ENCODE data around the gene PTTG1IP.
A peak's percentile ranks its signal among the peaks of the same experiment; 100 is the strongest.
"Not testable (repeated sequence)": the region's sequence is repeated elsewhere in the genome, so short reads cannot be mapped to it uniquely, and the experiment has no call there.

PTTG1IP gene, protein sequence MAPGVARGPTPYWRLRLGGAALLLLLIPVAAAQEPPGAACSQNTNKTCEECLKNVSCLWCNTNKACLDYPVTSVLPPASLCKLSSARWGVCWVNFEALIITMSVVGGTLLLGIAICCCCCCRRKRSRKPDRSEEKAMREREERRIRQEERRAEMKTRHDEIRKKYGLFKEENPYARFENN

DNA sequence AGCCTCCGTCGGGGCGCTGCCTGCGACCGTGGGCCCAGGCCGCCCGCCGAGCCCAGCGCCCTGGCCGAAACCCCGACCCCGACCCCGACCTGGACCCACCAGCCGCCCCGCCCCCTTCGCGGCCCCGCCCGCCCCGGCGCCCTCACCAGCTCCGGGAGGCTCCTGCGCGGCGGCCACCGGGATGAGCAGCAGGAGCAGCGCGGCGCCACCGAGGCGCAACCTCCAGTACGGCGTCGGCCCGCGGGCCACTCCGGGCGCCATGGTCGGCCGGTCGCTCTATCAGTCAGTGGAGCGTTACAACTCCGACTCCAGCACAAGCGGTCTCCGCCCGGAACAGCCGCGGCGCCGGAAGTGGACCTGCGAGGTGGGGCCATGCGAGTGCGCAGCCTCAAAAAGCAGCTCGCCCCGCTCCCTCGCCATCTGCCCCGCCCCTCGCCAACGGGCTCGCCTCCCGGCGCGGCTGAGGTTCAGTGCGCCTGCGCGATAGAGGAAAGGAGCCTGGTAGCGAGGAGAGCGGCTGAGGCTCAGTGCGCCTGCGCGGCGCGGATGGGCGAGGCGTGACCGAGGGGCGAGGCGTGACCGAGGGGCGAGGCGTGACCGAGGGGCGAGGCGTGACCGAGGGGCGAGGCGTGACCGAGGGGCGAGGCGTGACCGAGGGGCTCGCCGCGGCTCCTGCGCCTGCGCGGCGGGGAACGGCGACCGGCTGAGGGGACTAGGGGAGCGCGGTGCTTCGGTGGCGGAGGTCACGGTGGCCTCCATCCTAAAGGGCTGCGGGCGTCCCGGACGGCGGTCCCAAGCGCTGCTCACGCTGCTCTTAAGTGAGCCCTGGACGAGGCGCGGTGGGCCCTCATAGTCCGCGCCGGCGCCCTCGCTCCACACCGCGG is at the start of gene PTTG1IP:
TSS of gene PTTG1IP (minus strand) at position 335 of the 884 bp plus-strand sequence. CDS start at position 261, 74 bp downstream.
- DNase-seq (ENCODE audit: low read depth in 3 of 3) = peak; percentile 98 to 99 (median 98)

DNA sequence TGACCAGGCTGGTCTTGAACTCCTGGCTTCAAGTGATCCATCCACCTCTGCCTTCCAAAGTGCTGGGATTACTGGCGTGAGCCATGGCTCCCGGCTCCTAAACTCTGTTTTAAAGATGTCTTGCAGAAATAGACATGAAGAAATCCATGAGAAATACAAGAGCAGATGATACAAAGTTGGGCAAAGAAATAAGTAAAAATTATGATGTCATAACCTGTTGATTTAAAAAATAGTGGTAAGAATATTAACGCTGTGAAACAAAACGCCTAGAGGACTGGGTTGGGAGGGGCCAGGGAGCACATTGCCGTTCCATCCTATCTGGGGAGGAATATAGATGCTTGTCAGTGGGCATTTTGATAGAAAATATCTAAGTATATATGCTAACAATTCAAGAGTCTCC is 48.4 kb upstream of the PTTG1IP start:
- DNase-seq (ENCODE audit: low read depth in 3 of 3) = no peak

DNA sequence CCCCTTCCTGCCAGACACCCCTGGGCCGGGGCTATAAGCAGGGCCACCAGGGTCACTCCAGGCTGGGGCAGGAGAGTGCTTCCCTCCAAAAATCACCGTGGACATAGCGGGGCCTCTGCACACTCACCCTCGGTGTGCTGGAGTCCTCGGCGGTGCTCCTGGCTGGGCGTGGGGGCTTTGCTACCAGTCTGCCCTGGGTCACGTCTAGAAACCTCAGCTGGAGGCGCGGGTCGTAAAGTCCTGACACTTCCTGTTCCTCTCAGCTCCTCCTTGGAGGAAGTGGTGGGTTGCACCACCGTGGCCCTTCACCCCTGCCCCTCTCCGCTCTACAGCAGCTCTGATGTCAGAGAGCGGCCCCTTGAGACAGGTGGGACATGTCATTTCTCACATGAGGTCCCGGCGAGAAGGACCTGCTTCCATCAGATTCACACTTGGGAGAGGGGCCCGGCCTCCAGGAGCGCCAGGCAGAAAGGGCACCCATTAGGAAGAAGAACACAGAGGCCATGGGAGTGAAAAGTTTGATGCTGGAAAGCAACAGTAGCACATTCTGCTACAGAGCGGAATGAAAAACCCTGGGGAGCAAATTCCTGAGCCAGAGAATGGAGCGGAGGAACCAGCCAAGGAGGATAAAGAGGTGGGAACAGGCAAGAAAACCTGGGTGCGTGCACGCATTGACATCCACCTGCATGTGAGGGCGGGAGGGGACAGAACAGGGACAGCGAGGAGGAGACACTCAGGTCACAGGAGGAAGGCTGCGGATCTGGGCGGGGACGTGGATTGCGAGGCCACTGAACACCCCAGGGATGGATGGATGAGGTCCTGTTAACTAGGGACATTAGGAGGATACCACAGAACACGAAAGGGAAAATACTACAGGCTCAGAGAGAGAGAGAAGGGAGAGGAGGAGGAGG is 47.5 kb upstream of the PTTG1IP start, which contains the start of gene ITGB2:
TSS of gene ITGB2 (minus strand) at position 206 of the 911 bp plus-strand sequence. CDS start 10,117 bp downstream, outside the sequence.
- peak in 1 of 3 experiments; percentile 76 for DNase-seq (ENCODE audit: low read depth in 3 of 3)

DNA sequence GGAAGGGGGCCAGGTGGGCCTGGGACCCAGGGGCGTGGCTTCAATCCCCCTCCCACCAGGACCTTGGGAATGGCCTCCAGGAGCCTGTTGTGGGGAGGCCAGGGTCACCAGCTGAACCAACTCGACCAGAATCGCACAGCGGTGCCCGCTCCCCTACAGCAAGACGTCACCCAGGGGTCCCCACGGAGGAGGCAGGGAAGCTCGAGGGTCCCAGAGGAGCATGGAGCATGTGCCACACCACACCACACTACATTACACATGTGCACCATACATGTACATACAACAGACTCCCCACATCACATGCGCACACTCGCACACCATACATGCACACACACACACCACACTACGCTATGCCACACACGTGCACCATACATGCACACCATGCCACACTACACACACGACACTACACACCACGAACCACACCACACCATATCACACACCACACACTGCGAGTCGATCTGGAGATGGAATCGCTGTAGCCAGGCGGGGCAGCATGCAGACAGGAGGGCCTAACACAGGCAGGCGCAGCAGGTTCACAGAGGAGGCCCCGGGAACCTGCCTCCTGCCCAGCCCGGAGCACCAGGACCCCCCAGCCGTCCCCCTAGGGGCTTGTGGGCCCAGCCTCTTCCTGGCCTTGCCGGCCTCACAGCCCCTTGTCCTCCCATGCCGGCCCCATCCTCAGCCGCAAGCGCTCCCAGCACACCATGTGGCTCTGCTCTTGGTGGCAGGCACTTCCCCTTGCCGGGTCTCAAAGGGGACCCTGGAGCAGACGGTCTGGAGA is 46.6 kb upstream of the PTTG1IP start:
- DNase-seq (ENCODE audit: low read depth in 3 of 3) = no peak

DNA sequence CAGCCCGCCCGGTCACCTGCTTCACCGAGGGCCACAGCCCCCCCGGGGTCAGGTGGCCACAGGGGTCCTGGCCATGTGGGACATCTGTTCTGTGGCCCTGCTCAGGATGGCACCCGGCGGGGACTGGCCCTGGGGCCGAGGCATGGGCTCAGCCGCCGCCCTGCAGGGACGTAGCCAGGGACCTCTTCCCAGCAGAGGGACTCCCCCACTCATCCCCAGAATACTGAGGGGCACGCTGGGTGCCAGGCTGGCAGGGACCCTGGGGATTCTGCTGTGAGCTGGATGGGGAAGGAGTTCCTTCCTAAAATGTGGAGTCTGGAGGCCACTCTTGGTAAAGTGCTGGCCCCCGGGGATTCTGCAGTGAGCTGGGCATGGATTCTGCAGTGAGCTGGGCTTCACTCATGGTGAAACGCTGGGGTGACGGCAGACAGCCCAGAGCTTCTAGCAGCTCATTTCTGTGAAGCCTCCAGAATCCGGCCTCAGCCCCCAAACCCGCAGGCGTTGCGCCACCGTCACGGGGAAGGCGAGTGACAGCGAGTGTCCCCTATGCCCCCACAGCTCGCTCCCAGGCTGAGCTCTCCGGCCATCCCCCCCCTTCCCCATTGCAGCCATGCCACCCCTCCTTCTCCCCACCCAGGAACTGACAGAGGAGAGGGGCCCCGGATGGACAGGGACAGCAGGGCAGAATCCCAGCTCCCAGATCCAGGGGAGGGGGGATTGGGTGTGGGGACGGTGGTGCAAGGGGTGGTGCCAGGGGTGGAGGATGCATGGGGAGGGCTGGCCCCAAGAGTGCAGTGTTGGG is 45.8 kb upstream of the PTTG1IP start:
- DNase-seq (ENCODE audit: low read depth in 3 of 3) = no peak

DNA sequence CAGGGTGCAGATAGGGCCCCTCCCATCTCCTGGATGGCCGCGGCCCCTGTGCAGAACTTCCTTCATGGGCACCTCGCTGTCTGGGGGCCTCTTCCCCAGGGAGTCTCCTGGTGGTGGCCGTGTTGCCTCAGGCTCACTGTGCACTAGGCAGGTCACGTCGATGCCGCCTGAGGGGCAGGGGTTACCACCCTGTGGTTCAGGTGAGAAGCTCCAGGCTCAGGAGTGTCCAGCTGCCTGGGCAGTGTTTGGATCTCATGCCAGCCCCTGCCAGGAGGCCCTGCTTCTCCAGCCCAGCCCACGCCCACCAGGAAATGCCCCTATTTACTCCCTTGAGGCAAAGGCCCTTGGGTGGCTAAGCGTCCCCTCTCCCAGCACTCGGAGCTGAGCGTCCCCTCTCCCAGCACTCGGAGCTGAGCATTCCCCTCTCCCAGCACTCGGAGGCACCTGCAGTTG is 45.1 kb upstream of the PTTG1IP start:
- no peak for DNase-seq (ENCODE audit: low read depth in 3 of 3)

DNA sequence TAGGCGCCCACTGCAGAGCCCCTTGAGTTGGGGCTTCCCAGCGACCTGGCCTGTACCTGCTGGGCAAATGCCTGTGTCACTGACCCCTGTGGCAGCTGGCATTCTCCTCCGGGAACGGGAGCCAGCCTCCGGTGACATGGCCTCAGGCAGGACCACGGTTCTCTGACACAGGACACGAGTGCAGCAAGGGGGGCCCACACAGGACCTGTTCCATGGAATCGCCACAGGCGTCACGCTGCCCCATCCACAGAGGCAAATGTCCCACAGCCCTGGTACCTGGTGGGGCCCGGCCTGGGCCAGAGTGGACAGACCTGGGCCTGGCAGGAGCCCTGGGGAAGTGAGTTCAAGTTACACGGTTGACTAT is 44.6 kb upstream of the PTTG1IP start:
- DNase-seq (ENCODE audit: low read depth in 3 of 3) = no peak

DNA sequence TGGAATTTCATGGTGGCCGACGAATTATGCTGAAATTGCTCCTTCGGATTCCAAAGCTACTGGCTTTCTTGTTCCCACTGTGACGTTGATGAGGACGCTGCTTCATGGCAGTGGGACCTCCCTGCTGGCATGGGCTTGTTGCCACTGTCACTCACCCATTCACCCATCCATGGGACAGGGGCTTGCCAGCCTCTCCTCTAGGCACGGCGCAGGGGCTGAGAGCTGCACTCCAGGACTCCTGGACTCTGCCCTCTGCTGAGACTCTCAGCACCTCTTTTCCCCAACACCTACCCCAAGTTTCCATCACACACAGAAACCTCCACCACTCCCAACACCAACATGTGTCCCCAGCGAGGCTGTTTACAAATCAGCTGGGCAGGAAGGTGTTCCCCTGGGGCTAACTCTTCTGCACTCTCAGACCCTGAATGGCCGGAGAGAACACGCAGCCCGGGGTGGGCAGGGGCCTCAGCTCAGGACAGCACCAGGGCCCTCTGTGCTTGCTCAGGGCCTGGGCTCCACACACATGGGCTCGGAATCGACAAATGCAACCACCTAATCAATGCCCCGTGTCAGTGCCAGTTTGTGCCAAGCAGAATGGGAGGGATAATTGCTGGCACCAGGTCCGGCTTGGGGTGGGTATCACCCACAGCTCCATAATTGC is 44.1 kb upstream of the PTTG1IP start:
- DNase-seq (ENCODE audit: low read depth in 3 of 3) = no peak

DNA sequence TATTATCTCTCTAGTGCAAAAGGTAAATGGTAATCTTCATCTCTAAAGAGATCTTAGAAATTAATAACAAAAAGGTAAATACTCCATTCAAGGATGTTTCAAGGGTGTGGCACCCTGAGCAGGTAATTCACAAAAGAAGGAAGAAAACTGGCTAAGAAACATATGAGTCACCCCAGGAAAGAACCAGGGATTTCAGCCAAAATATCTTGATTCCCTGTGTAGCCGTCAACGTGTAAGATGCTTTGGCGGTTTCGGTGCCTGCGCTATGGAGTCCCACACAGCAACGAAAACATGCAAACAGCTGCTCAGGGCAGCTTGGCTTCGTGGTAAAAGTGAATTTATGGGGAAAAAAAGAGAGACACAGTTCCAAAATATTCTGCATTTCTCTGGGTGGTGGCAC is 43.5 kb upstream of the PTTG1IP start:
- no peak for DNase-seq (ENCODE audit: low read depth in 3 of 3)

DNA sequence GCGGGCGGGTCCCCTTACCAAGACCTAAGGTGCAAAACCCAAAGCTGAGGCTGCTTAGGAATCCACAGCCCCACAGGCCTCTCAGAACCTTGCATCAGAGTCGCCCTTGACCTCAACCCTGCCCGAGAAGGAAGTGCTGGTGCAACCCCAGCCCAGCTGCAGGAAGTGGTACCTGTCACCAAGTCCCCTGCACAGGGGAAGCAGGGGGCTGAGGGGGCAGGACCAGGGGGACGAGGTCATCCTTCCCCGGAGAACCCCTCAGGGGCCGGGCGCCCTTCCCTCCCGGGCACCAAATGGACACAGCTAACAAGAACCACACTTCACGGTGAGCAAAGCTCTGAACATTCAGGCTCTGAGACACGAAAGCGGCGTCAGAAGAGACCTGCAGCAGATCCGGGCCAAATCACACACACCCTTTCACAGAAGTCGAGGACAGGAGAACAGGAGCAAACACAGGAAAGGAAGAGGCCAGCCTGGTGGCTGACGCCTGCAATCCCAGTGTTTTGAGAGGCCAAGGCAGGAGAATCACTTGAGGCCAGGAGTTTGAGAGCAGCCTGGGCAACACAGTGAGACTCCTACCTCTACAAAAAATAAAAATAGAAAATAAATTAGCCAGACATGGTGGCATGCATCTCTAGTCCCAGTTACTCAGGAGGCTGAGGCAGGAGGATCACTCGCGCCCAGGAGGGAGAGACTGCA is 40.8 kb upstream of the PTTG1IP start:
- no peak for DNase-seq (ENCODE audit: low read depth in 3 of 3)

DNA sequence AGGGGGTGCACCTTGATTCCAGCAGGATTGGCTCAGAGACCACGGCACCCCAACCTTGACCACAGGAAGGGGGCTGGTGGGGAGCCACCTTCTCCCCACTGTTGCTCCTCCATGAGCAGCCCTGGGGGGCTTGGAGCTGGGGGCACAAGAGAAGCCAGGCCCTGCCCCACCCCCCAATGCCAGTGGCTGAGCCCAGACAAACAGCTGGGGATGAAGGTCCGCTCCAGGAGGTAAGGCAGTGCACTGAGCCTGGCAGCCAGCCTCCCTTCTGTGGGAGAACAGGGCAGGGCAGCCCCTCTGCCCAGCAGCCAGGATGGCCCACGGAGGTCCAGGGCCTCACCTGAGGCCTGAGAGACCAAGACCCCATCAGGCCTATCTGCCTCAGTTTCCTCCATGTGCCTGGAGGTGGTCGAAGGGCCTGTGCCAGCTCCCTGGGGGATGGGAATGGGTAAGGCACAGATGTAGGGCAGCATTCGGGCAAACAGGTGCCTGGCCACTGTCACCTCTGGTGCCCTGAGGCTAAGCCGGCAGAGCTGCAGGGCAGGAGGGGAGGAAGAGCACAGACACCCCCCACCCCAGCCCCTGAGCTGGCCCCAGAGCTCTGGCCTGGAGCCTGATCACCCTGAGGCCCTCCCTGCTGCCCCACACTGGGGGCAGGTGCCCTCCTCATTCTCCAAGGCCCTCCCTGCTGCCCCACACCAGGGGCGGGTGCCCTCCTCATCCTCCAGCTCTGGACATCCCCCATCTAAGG is 40.1 kb upstream of the PTTG1IP start:
- no peak for DNase-seq (ENCODE audit: low read depth in 3 of 3)

DNA sequence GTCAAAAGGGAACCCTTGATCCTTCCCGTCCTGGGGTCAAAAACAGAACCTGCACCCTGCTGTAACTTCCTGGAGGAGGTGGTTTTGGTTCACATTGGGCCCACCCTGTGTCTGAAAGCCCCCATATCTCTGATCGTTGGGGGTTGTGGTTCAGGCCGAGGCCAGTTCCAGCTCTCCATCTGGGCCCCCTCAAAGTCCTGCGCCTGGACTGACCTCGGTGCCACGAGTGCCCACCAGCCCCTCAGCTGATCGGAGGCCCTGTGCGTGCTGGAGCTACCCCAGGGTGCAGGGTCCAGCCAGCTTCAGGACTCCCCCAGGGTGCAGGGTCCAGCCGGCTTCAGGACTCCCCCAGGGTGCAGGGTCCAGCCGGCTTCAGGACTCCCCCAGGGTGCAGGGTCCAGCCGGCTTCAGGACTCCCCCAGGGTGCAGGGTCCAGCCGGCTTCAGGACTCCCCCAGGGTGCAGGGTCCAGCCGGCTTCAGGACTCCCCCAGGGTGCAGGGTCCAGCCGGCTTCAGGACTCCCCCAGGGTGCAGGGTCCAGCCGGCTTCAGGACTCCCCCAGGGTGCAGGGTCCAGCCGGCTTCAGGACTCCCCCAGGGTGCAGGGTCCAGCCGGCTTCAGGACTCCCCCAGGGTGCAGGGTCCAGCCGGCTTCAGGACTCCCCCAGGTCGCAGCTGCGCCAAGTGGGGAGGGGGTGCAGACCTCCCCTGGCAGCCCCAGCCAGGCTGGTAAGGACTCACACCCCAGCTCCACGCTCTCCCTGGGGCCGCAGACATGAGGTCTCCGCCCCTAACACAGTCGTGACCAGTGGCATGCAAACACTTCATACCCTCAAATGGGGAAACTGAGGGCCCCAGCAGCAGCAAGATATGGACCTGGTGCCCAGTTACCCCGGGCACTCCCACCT is 39.3 kb upstream of the PTTG1IP start:
- not testable (repeated sequence) for DNase-seq (ENCODE audit: low read depth in 3 of 3)

DNA sequence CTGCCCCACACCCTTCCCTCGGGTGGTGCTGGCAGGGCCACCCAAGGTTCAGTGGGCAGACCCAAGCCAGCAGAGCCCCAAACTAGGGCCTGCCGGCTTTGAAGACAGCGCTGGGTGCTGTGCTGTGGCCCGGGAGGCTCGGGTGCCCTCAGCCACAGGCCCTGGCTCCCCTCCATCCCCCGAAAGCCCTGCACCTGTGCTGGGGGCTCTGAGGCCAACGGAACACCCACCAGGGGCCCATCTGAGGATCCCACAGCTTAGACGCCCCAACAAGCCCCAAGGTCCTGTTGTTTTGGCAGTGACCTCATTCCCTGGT is 38.6 kb upstream of the PTTG1IP start:
- no peak for DNase-seq (ENCODE audit: low read depth in 3 of 3)

DNA sequence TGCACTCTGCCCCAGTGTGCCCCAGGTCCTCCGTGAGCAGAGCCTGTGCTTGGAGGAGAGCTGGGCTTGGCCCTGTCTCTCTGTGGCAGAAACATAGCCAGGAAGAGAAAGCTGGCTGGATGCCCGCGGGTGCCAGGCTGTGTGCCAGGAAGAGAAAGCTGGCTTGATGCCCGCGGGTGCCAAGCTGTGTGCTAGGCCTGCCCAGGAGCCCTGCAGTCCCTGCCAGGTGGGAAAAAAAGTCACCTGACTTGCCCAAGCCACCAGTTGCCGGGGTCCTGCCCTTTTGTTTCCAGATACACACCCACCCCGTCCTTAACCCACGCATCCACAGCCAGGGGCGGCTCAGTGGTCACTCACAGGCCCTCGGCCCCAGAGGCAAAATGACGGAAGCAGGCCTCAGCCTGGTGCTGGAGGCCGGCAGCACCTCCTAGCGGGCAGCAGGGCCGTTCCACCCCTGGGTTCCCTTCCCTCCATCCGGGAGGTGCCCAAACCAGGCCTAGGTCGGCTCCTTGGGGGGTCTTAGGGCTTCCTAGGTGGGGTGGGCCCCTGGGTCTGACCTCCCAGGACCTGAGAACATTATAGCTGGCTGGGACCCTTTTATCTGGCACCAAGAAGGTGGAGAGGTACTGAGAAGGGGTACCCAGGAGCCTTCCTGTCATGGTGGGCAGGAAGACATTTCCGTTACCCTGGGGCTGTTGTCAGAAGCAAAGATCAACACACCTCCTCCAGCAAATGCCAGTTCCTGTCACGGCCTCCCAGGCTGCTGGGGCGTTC is 38.1 kb upstream of the PTTG1IP start:
- DNase-seq (ENCODE audit: low read depth in 3 of 3) = no peak

DNA sequence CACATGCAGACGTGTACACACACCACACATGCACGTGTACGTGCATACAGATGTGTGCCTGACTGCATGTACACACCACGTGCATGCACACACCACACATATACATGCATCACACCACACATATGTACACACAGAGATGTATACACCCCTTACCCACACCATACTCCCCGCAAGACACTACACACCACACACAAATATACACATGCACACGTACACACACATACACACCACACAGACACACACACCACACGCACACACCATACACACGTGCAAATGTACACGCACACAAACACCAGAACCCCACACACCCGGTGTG is 37.5 kb upstream of the PTTG1IP start:
- no peak for DNase-seq (ENCODE audit: low read depth in 3 of 3)

DNA sequence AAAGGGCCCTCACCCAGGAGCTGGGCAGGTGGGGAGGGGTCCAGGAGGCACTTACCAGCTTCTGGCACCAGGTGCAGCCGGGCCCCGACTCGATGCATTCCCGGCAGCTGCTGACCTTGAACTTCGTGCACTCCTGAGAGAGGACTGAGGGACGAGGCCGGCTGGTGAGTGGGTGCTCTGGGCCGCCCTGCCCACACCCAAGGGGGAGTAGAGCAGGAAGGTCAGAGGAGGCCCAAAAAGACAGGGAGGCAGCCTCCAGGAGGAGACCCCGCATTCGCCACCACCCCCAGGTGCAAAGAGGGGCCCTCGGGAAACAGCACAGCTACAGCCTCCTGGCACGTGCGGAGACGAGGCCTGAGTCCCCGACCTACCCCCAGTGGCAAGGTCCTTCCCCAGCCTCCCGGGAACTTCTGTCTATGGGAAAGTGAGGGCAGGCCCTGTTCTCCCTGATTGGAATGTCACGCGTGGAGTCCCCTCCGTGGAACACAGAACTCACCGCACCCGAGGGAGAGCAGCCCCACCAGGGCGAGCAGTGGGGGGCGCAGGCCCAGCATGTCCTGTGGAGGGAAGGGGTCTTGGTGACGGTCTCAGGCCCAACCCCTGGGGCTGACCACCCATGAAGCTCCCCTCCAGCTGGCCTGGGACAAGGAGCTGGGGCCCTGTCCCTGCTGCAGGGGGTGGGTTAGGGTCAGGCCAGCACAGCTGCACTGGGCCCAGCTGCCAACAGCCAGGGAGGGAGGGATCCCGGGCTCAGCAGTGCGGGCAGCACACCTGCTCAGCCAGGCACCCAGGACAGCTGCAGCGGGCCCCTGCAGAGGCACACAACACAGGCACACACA is 37.0 kb upstream of the PTTG1IP start:
- DNase-seq (ENCODE audit: low read depth in 3 of 3) = no peak

Data from stimulated activated CD4-positive, alpha-beta T cell treated with anti-CD3 and anti-CD28 coated beads, TNF-alpha, amount 100 ng/mL, for 24 hours (primary cell).